Mesothelial cell of epicardium (in vitro differentiated cells): ENCODE results near the gene LRP2BP. TPM values are rescaled to one million over a fixed set of nuclear protein-coding genes. Genes with fewer than 3 reads are reported as not detected.

Source experiments
- DNase-seq, 2 experiments: peaks; one replicate each; pipeline ENCODE4 v3.0.0; 2021; ENCODE audit warnings: low spot score in 2 of 2; ENCODE audit not compliant: unreplicated experiment in 2 of 2
- H3K27ac Mint-ChIP-seq: 2 replicates; pipeline ENCODE4 v1.8.0; 2021; ENCODE audit warnings: mixed read lengths
- H3K27me3 Mint-ChIP-seq: 2 replicates; pipeline ENCODE4 v1.8.0; 2021; ENCODE audit warnings: low read depth, mixed read lengths
- H3K36me3 Mint-ChIP-seq: 2 replicates; pipeline ENCODE4 v1.8.0; 2021; ENCODE audit warnings: mixed read lengths
- H3K4me1 Mint-ChIP-seq: 2 replicates; pipeline ENCODE4 v1.8.0; 2021; ENCODE audit warnings: mixed read lengths
- H3K4me3 Mint-ChIP-seq: 2 replicates; pipeline ENCODE4 v1.8.0; 2021; ENCODE audit warnings: mild to moderate bottlenecking, moderate library complexity, mixed read lengths
- H3K9me3 Mint-ChIP-seq: 2 replicates; pipeline ENCODE4 v1.8.0; 2021; ENCODE audit warnings: mixed read lengths
- CTCF ChIP-seq: fragments of 200-600 bp; sonication (generic); IDR thresholded peaks from one replicate; pipeline ENCODE4 v1.5.0; 2021; ENCODE audit warnings: antibody characterized with exemption; ENCODE audit not compliant: unreplicated experiment
- total RNA-seq: library from RNA; stranded (reverse); gene quantifications from 3 replicates; pipeline ENCODE4 v1.2.1, GENCODE V29; 2021

The LRP2BP gene
- total RNA-seq, 1 donor from 2014 or later, result 1.6 TPM

- TF ChIP-seq CTCF, result no peak
- Mint-ChIP-seq H3K4me1 (peaks cover 18% of the 10 kb centered on the region), H3K4me3 (no peak overlapping the region), H3K27me3 (no peaks in the 10 kb centered on the region), H3K9me3 (peaks cover 9% of the 10 kb centered on the region), H3K36me3 (peaks cover 2% of the 10 kb centered on the region), H3K27ac (no peak overlapping the region)
- no peak for DNase-seq
These were observed 4.8 kb downstream of the LRP2BP start for GRCh38 chr4:185390941-185391340.

- Mint-ChIP-seq H3K27ac (no peak overlapping the region), H3K4me3 (no peak overlapping the region), H3K9me3 (peaks cover 9% of the 10 kb centered on the region), H3K4me1 (peaks cover 11% of the 10 kb centered on the region), H3K36me3 (peaks cover 2% of the 10 kb centered on the region), H3K27me3 (no peaks in the 10 kb centered on the region)
- DNase-seq, result no peak
- TF ChIP-seq CTCF, result no peak
These were observed 7.8 kb downstream of the LRP2BP start for GRCh38 chr4:185387957-185388356.

- peaks cover 26% of the 10 kb centered on the region for H3K9me3 Mint-ChIP-seq
- H3K4me1 Mint-ChIP-seq, result peaks cover 11% of the 10 kb centered on the region
- no peak for TF ChIP-seq CTCF
- H3K27ac Mint-ChIP-seq, result no peak overlapping the region
- no peak for DNase-seq
- no peak overlapping the region for H3K4me3 Mint-ChIP-seq
- no peaks in the 10 kb centered on the region for H3K27me3 Mint-ChIP-seq
- peaks cover 7% of the 10 kb centered on the region for H3K36me3 Mint-ChIP-seq
These were observed 10.8 kb downstream of the LRP2BP start for GRCh38 chr4:185384930-185385331.

DNA sequence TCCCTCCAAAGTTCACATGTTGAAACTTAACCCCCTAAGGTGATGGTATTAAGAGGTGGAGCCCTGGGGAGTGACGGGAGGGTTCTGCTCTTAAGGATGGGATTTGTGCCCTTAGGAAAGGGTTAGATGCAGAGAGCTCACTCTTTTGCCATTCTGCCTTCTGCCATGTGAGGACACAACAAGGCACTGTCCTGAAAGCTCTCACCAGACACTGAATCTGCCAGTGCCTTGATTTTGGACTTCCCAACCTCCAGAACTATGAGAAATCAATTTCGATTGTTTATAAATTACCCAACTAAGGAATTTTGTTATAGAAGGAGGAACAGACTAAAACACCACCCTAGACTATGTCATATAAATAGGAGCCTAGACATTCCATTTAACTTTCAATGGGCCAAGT is 11.7 kb downstream of the LRP2BP start:
- Mint-ChIP-seq H3K4me1 (peaks cover 11% of the 10 kb centered on the region), H3K4me3 (no peak overlapping the region), H3K27me3 (no peaks in the 10 kb centered on the region)

DNA sequence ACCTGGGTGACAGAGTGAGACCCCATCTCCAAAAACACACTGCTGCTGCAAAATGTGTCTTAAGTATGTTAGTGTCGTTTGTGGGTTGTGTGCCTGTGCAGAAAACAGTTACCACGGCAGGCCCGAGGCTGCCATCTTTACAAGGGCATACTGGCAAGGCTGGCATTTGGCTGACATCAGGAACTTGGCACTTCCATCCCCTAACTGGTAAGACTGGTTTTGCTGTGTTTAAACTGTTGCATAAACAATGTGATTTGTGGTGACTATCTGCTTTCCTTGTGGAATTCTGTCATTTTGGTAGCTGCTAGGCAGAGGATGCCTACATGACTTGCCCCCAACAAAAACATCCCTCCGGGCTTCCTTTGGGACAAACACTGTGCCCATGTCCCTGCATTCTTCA is 12.3 kb downstream of the LRP2BP start:
- no peak overlapping the region for H3K4me3 Mint-ChIP-seq
- H3K27ac Mint-ChIP-seq, result no peak overlapping the region
- no peak for DNase-seq
- H3K4me1 Mint-ChIP-seq, result peaks cover 11% of the 10 kb centered on the region
- H3K9me3 Mint-ChIP-seq, result peaks cover 26% of the 10 kb centered on the region
- no peak for TF ChIP-seq CTCF
- H3K27me3 Mint-ChIP-seq, result no peaks in the 10 kb centered on the region
- H3K36me3 Mint-ChIP-seq, result peaks cover 7% of the 10 kb centered on the region

More for the DNA sequence above, 11.7 kb downstream of the LRP2BP start:
- peaks cover 26% of the 10 kb centered on the region for H3K9me3 Mint-ChIP-seq
- H3K27ac Mint-ChIP-seq, result no peak overlapping the region
- peaks cover 7% of the 10 kb centered on the region for H3K36me3 Mint-ChIP-seq
- TF ChIP-seq CTCF, result no peak
- DNase-seq, result no peak

GRCh38 chr4:185382754-185383153 is 13.0 kb downstream of the LRP2BP start:
- no peak for TF ChIP-seq CTCF
- Mint-ChIP-seq H3K27me3 (no peaks in the 10 kb centered on the region), H3K4me1 (peaks cover 11% of the 10 kb centered on the region), H3K27ac (no peak overlapping the region), H3K9me3 (peaks cover 26% of the 10 kb centered on the region), H3K4me3 (no peak overlapping the region), H3K36me3 (peaks cover 7% of the 10 kb centered on the region)
- DNase-seq, result no peak
